NB4 (cell line): Measurements from ENCODE around the gene DYNLT1.

ENCODE experiments used
- POLR2A ChIP-seq: IDR thresholded peaks from 2 replicates; pipeline ENCODE4 v1.6.1; 2011; ENCODE audit warnings: mild to moderate bottlenecking; ENCODE audit not compliant: insufficient read length; ENCODE audit errors: extremely low read depth
- TF ChIP-seq, protein P1 (sequence below): IDR thresholded peaks from one replicate; pipeline ENCODE4 v1.5.1; 2012; ENCODE audit warnings: low read depth, low read length
- TF ChIP-seq, protein P2 (sequence below): IDR thresholded peaks from 2 replicates; pipeline ENCODE4 v1.6.1; 2011; ENCODE audit warnings: low read depth, low read length

DNA sequence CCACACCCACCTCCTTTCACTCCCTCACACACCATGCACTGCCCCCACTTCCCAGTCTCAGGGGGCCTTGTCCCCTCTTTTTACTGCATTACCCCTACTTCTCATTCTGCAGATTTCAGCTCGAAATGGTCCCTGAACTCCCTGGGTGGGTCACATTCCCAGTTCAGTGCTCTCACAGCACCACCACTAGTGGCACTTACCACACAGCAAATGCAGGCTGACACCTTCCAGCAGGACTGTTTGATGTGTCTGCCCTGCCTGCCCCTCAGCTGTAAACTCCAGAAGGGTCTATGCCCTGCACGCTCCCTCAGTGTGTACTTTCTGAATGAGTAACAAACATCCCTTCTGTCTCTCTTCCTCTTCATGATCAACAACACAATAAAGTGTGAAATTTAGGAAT, 4.0 kb downstream of the DYNLT1 start:
- TF ChIP-seq, protein P1, sequence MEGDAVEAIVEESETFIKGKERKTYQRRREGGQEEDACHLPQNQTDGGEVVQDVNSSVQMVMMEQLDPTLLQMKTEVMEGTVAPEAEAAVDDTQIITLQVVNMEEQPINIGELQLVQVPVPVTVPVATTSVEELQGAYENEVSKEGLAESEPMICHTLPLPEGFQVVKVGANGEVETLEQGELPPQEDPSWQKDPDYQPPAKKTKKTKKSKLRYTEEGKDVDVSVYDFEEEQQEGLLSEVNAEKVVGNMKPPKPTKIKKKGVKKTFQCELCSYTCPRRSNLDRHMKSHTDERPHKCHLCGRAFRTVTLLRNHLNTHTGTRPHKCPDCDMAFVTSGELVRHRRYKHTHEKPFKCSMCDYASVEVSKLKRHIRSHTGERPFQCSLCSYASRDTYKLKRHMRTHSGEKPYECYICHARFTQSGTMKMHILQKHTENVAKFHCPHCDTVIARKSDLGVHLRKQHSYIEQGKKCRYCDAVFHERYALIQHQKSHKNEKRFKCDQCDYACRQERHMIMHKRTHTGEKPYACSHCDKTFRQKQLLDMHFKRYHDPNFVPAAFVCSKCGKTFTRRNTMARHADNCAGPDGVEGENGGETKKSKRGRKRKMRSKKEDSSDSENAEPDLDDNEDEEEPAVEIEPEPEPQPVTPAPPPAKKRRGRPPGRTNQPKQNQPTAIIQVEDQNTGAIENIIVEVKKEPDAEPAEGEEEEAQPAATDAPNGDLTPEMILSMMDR: no peak
- TF ChIP-seq, protein P2, sequence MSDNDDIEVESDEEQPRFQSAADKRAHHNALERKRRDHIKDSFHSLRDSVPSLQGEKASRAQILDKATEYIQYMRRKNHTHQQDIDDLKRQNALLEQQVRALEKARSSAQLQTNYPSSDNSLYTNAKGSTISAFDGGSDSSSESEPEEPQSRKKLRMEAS: no peak
- TF ChIP-seq POLR2A: no peak
